WERI-Rb-1 (cell line): ENCODE measurements around the gene PDE3B.

ENCODE experiments used
- DNase-seq: peaks from one replicate; pipeline ENCODE4 v3.0.0-alpha.2; 2020
- H3K27ac ChIP-seq: fragments of 250-450 bp; sonication (Bioruptor Pico); 2 replicates; pipeline ENCODE4 v1.5.1; 2020; ENCODE audit warnings: mild to moderate bottlenecking, moderate library complexity
- H3K27me3 ChIP-seq: fragments of 250-450 bp; sonication (Bioruptor Pico); 2 replicates; pipeline ENCODE4 v1.5.1; 2021; ENCODE audit warnings: mild to moderate bottlenecking, low read depth, moderate library complexity; ENCODE audit not compliant: insufficient read depth, severe bottlenecking
- H3K36me3 ChIP-seq: fragments of 250-450 bp; sonication (Bioruptor Pico); 2 replicates; pipeline ENCODE4 v1.5.1; 2020; ENCODE audit warnings: mild to moderate bottlenecking, moderate library complexity
- H3K4me3 ChIP-seq: 2 replicates; pipeline ENCODE4 v1.5.1; 2011; ENCODE audit warnings: low read depth, mild to moderate bottlenecking, control low read depth, low read length
- H3K9me3 ChIP-seq: fragments of 250-450 bp; sonication (Bioruptor Pico); 2 replicates; pipeline ENCODE4 v1.5.1; 2021; ENCODE audit warnings: mild to moderate bottlenecking, moderate library complexity; ENCODE audit not compliant: severe bottlenecking
- TF ChIP-seq, protein P1 (sequence below): IDR thresholded peaks from 2 replicates; pipeline ENCODE4 v1.5.1; 2011; ENCODE audit warnings: low read depth, mild to moderate bottlenecking, control low read depth, inconsistent platforms, low read length

Gene PDE3B

DNA sequence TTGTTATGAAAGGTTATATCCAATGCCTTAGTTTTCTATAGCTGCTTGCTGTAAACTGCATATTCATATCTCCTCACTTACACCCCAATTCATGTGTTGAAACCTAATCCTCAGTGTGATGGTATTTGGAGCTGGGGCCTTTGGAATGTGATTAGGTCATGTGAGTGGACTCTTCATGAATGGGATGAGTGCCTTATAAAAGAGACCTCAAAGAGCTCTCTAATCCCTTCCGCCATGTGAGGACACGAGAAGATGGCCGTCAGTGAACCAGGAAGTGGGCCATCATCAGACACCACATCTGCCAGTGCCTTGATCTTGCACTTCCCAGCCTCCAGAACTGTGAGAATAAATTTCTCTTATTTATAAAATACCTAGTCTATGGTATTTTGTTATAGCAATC lies 169.2 kb downstream of the PDE3B start:
- TF ChIP-seq, protein P1, sequence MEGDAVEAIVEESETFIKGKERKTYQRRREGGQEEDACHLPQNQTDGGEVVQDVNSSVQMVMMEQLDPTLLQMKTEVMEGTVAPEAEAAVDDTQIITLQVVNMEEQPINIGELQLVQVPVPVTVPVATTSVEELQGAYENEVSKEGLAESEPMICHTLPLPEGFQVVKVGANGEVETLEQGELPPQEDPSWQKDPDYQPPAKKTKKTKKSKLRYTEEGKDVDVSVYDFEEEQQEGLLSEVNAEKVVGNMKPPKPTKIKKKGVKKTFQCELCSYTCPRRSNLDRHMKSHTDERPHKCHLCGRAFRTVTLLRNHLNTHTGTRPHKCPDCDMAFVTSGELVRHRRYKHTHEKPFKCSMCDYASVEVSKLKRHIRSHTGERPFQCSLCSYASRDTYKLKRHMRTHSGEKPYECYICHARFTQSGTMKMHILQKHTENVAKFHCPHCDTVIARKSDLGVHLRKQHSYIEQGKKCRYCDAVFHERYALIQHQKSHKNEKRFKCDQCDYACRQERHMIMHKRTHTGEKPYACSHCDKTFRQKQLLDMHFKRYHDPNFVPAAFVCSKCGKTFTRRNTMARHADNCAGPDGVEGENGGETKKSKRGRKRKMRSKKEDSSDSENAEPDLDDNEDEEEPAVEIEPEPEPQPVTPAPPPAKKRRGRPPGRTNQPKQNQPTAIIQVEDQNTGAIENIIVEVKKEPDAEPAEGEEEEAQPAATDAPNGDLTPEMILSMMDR: no peak
- H3K9me3 ChIP-seq: no peaks in the 10 kb centered on the region
- no peak overlapping the region for H3K4me3 ChIP-seq
- no peaks in the 10 kb centered on the region for H3K27me3 ChIP-seq
- DNase-seq: peak; percentile 64
- no peaks in the 10 kb centered on the region for H3K36me3 ChIP-seq
- no peak overlapping the region for H3K27ac ChIP-seq

DNA sequence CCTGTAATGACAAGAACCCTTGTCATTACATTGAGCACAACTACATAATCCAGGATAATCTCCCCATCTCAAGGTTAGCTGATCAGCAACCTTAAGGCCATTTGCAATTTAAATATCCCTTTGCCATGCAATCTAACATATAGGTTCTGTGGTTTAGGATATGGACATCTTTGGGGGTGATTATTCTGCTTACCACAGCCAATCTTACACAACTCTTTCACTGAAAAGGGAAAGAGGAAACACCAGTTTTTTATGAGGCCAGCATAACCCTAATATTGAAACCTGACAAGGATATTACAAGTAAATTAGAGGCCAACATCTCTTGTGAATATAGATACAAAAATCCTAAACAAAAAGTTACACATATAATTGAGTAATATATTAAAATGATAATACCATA lies 169.9 kb downstream of the PDE3B start:
- Histone ChIP-seq H3K27ac (no peak overlapping the region), H3K27me3 (no peaks in the 10 kb centered on the region), H3K9me3 (no peaks in the 10 kb centered on the region), H3K36me3 (no peaks in the 10 kb centered on the region), H3K4me3 (no peak overlapping the region)
- DNase-seq: no peak
- TF ChIP-seq, protein P1: no peak

DNA sequence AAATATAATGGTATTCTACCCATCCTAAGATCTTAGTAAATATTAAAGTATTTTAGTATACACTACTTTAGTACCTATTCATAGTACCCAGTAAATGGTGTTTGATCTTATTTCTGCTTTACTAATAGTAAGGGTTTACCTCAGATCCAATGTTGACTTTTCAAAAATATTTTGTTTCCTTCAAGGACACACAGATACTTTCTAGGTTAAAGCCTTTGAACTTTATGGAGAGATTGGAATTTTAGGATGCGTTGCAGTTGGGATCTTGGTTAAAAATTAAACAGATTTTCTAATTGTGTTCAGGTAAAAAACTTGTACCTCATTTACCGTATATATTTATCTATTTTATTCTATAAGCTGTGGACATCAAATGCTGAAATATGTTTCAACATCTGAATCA lies 175.2 kb downstream of the PDE3B start:
- Histone ChIP-seq H3K27me3 (no peaks in the 10 kb centered on the region), H3K27ac (no peak overlapping the region), H3K4me3 (no peak overlapping the region), H3K9me3 (no peaks in the 10 kb centered on the region), H3K36me3 (no peaks in the 10 kb centered on the region)
- TF ChIP-seq, protein P1: no peak
- no peak for DNase-seq

DNA sequence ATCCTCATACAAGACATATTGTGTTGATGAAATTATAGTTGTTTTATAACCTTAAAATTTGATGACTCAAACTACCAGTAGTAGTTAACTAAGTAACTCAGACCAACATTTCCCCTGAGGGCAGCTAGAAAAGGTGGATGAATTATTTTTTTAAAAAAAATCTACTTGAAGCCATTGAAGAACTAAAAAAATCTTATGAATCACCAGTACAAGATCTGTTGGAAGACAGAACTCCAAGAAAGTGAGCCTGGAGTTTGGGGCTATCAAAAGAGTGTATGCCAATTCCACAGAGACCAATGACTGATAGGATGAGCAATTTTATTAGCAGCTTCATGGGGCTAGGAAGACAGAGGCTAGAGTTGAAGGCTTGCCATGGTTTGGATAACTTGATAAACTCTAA lies 176.0 kb downstream of the PDE3B start:
- TF ChIP-seq, protein P1: no peak
- Histone ChIP-seq H3K27ac (no peak overlapping the region), H3K36me3 (no peaks in the 10 kb centered on the region), H3K9me3 (no peaks in the 10 kb centered on the region), H3K4me3 (no peak overlapping the region), H3K27me3 (no peaks in the 10 kb centered on the region)
- no peak for DNase-seq

DNA sequence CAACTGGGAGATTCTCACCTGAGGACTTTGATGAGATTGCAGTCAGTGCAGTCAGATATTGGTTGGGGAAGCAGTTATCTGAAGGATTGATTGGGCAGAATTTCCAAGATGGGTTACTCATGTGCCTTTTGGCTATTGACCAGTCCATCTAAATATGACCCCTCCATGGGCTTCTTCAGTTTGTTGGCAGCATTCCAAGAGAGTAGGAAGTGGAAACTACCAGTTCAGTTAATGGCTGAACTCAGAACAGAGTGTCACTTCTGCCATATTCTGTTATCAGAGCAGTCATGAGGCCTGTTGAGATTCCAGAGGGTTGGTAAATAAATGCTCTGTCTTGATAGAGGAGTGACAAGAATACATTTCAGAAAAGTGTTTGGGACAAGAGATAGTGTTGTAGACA lies 177.4 kb downstream of the PDE3B start:
- H3K4me3 ChIP-seq: no peak overlapping the region
- no peaks in the 10 kb centered on the region for H3K36me3 ChIP-seq
- H3K27me3 ChIP-seq: no peaks in the 10 kb centered on the region
- H3K27ac ChIP-seq: no peak overlapping the region
- no peak for DNase-seq
- no peaks in the 10 kb centered on the region for H3K9me3 ChIP-seq
- TF ChIP-seq, protein P1: no peak

DNA sequence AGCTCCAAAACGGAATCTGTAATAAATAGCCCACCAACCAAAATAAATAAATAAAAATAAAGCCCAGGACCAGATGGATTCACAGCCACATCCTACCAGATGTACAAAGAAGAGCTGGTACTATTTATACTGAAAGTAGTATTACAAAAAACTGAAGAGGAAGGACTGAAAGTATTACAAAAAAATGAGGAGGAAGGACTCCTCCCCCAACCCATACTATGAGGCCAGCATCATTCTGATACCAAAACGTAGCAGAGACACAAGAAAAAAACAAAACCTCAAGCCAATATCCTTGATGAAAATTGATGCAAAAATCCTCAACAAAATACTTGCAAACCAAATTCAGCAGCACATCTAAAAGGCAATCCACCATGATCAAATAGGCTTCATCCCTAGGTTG lies 183.0 kb downstream of the PDE3B start:
- TF ChIP-seq, protein P1: no peak
- H3K36me3 ChIP-seq: no peaks in the 10 kb centered on the region
- no peaks in the 10 kb centered on the region for H3K9me3 ChIP-seq
- H3K27ac ChIP-seq: no peak overlapping the region
- H3K4me3 ChIP-seq: no peak overlapping the region
- no peaks in the 10 kb centered on the region for H3K27me3 ChIP-seq
- DNase-seq: no peak
